ENCODE results near the gene TNPO1.

DNA sequence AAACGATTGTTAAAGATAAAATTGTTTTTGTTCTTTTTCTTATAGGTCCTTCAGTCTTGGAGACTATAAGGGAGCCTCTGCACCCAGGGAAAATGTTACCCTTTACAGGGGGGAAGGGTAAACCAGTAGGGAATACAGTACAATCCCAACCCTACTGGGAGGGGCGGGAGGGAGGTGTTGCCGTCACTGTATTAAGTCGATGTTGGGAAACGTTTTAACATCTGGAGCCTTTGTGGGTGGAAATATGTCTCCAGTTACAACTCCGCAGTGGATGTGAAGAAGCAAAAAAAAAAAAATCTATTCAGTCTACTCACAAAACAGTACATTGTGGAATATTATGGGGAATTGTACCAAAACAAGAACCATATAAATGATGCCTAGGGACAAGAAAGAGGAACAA is 92.2 kb downstream of the TNPO1 start:
- no peak for TF ChIP-seq CTCF (IDR thresholded peaks at IDR 0.05)
- TF ChIP-seq POLR2A (IDR thresholded peaks at IDR 0.05), result no peak
- TF ChIP-seq EP300 (IDR thresholded peaks at IDR 0.05), result no peak
- TF ChIP-seq POLR2AphosphoS5 (IDR thresholded peaks at IDR 0.05), result no peak
